Hepatocyte (in vitro differentiated cells): ENCODE measurements around the gene ZDHHC11B.
"Not testable (repeated sequence)": the region's sequence is repeated elsewhere in the genome, so short reads cannot be mapped to it uniquely, and the experiment has no call there.

Source experiments
- CTCF ChIP-seq: fragments of 200-600 bp; sonication (generic); IDR thresholded peaks from 2 replicates; pipeline ENCODE4 v1.5.1; 2016; ENCODE audit warnings: antibody characterized with exemption, mild to moderate bottlenecking; ENCODE audit not compliant: poor library complexity
- EZH2 ChIP-seq: fragments of 200-600 bp; sonication (generic); IDR thresholded peaks from 2 replicates; pipeline ENCODE4 v1.6.1; 2016; ENCODE audit warnings: antibody characterized with exemption, mild to moderate bottlenecking, borderline replicate concordance

DNA sequence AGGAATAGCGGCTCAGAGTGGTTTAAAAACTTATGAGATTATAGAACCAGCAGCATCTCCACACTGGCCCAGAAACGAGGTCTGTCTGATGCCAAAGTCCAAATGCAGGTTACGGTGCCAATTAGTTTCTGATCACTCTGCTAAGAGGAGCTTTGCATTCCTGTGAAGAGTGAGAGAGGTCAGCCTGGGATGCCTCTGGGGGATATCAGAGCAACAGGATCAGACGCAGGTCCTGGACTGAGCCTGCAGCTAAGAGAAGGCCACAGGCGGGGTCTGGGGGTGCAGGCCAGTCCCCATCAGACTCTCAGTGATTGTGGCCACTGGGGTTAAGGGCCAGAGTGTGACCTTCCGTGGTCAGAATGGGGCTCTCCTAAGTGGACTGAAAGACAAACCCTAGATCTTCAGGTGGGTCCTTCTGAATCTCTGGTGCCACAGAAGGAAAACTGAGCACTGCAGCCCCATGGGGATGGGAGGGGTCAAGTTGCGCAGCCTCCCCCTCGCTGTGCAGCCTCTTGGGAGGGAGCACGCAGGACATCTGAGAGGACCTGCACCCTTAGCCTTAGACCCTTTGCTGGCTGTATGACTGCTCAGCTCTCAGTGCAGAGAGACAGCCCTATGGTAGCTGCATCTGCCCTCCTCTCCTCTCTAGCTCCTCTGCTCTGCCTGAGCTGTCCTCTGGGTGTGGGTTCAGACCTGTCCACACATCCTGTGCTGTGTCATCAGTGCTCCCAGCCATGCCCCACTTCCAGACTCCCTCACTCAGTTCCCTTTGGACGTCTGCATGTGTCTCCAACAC lies 23.4 kb upstream of the ZDHHC11B start:
- TF ChIP-seq EZH2, CTCF: not testable (repeated sequence)
